HUDEP-2 (cell line): ENCODE measurements around the gene BANK1.

ENCODE experiments used
- DNase-seq, 76 experiments: peaks; one replicate each; lab custom pipeline; 2025; ENCODE audit not compliant: unreplicated experiment in 76 of 76; lab: John Stamatoyannopoulos, UW

BANK1 gene, protein sequence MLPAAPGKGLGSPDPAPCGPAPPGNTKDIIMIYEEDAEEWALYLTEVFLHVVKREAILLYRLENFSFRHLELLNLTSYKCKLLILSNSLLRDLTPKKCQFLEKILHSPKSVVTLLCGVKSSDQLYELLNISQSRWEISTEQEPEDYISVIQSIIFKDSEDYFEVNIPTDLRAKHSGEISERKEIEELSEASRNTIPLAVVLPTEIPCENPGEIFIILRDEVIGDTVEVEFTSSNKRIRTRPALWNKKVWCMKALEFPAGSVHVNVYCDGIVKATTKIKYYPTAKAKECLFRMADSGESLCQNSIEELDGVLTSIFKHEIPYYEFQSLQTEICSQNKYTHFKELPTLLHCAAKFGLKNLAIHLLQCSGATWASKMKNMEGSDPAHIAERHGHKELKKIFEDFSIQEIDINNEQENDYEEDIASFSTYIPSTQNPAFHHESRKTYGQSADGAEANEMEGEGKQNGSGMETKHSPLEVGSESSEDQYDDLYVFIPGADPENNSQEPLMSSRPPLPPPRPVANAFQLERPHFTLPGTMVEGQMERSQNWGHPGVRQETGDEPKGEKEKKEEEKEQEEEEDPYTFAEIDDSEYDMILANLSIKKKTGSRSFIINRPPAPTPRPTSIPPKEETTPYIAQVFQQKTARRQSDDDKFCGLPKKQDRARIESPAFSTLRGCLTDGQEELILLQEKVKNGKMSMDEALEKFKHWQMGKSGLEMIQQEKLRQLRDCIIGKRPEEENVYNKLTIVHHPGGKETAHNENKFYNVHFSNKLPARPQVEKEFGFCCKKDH

GRCh38 chr4:101790521-101791181, at the start of gene BANK1:
TSS of gene BANK1 (plus strand) at chr4:101790730. CDS start at chr4:101790881, 151 bp downstream.
- DNase-seq = no peak

- no peak for DNase-seq
These were observed 36.8 kb upstream of the BANK1 start for GRCh38 chr4:101753721-101754120.

DNA sequence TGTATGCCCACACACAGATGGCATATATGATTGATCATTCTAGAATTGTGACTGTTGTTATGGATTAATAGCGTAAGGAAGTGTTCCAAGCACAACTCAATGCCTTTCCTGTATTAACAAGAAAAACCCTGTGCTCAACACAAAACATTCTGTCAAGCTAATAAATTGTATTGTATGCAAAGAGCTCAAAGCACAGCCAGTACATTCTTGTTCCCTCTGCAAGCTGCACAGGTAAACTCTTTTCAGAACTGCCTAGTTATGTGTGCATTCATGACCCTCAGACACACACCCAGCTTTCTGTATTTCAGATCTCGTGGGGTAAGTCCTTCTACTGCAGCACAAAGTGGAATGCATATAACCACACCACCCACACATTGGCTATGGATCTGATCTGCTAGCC, 34.3 kb upstream of the BANK1 start:
- DNase-seq = no peak

DNA sequence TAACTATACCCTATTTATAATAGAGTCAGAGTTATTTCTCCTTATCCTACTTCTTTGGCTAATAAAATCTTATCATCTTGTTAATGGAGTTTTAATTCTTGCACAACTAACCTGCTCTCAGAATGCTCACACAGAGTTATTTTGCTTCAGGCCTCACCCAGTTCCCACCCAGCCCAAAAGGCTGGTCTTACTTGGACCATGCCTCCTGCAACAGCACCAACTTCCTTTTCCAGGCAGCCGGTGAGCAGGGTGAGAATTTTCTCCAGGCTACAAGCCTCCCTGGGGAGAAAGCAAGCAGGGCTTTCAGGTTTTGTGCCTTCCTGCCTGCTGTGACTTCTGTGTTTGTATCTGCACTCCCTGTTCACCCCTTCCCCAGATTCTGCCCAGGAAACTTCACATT, 29.1 kb upstream of the BANK1 start:
- DNase-seq = no peak

GRCh38 chr4:101762025-101762424, 28.5 kb upstream of the BANK1 start:
- DNase-seq = no peak

- DNase-seq = no peak
These were observed 28.0 kb upstream of the BANK1 start for GRCh38 chr4:101762534-101762933.

- DNase-seq = no peak
These were observed 27.0 kb upstream of the BANK1 start for GRCh38 chr4:101763576-101763975.

DNA sequence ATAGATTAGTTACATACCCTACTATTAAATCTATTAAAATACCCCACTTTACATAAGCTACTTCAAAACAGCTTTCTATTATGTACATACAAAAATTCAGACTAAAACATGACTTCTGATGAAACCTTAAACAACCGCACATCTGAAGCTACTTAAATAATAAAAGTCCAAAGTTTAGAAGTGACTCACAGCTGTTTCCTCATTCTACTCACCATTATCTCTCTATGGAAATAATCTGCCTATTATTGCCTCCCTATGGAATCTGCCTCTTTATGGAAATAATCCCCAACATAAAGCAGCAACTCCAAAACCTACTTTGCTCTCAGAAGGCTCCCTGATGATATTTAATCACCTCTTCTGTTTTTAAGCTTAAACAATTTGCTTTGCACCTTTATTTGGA, 15.7 kb upstream of the BANK1 start:
- DNase-seq = no peak

GRCh38 chr4:101777431-101777830, 13.1 kb upstream of the BANK1 start:
- DNase-seq = no peak

- no peak for DNase-seq
These were observed 10.2 kb upstream of the BANK1 start for GRCh38 chr4:101780284-101780683.

GRCh38 chr4:101782546-101782945, 8.0 kb upstream of the BANK1 start:
- DNase-seq = no peak

- no peak for DNase-seq
These were observed 5.6 kb upstream of the BANK1 start for GRCh38 chr4:101784957-101785356.

DNA sequence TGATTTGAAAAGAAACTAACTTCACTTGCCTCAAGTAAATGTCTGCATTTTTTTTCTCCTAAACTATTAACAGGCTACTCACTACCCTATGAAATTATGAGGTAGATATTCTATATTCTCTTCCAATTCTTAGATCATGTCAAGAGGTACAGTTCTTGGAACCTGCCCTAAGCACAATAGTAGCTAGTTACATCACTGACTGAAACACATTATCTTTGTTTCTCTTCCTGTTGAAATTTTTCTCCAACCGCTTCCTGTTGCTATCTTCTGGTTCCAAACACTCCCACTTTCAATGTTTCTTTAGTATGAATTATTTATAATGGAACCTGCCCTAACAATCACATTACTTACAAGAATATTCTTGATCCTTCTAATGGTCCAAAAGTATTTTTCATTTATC, 5.0 kb upstream of the BANK1 start:
- no peak for DNase-seq

GRCh38 chr4:101787701-101788316, 2.7 kb upstream of the BANK1 start:
- DNase-seq = no peak

DNA sequence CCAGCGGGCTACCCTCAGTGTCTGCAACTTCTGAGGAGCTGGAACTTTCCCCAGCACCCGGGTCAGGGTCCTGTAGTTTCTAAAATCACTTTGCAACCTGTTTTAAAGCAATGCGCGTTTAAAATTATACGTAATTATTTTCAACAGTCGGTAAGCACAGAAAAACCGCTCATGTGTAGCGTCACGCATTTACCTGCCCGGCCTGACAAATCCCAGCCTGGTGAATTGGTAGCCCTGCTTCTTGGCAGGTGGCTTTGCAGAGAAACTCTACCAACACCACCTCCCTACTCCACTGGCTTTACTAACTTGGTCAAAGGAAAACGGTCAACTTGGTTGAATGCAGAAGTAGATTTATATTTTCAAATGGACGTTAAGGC, 640 bp downstream of the BANK1 start:
- DNase-seq = no peak

DNA sequence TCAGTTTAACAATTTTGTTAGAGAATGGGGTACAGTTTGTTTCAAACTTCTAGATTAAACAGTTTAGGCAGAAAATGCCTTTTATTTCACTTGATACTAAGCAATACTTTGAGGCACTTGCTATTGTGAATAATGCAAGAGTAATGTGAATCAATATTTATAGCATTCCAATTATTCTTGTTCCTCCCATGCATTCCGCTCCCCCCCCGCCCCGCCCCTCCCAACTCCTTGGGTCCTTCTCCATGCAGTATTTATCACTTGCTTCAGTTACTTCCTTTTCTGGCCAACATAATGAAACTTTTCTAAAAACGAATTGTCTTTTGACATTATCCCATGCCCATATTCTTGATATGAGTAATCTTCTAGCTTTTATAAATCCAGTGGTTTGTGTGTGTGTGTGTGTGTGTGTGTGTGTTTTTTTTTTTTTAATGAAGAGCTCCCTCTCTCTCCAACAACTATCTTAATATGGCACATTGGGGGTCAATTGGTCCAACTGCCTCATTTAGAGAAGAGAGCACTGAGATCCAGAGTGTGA, 1.6 kb downstream of the BANK1 start:
- DNase-seq = no peak

GRCh38 chr4:101793397-101793796, 2.9 kb downstream of the BANK1 start:
- DNase-seq = no peak

DNA sequence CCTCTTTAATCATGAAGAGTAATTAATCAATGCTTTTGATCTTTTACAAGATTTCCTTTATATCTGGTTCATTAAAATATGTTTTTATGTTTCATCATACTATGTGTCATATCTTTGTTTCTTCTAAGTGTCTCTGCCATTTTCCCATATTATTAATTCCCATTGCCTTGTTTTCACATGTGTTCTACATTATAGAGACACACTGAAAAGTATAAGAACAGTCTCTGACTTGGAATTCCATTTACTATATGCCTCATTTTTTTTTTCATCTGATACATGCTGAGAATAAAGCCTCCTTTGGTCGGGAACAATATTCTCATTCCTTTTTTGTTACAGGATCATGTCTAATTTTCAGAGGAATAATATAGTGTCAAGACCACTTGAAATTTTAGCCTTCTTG, 4.3 kb downstream of the BANK1 start:
- DNase-seq = no peak

DNA sequence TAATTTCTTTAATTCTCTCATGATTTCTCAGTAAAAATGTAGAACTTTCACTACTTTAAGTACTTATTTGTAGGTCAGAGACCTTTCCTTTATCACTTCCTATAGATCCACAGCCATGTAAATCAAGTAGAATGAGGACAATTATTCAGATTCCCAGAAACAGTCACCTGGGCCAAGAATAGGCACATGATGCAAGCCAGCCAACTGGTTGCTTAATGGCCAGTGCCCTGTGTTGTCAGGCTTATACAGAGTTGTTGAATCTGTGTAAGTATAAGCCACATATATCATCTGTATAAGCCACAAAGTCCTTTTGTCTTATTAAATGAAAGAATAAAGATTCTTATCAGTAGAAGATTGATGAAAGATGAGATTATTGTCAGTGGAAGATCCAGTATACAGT, 5.2 kb downstream of the BANK1 start:
- DNase-seq = no peak

GRCh38 chr4:101801958-101802357, 11.4 kb downstream of the BANK1 start:
- no peak for DNase-seq

DNA sequence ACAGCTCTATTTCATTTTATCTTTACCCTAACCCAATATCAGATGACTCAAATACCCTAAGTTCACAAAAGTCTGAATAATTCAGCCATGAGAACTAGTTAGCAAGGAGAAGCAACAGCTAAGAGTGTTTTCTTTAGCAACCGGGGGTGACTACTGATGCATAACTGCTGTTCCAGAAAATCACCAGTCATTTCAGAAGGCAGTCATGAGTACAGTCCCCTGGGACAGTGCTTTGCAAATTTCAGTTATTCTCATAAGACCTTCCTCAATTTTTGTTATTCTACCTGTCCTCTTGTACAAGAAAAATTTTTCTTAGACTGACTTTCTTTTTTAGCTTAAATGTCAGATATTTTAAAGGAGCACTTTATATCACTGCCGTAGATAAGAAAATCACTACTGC, 16.4 kb downstream of the BANK1 start:
- no peak for DNase-seq
